GM10847 (cell line): ENCODE data around the gene DLK1.

Source experiments
- POLR2A ChIP-seq: IDR thresholded peaks from 2 replicates; pipeline ENCODE4 v1.6.1; 2011; ENCODE audit not compliant: insufficient read length; ENCODE audit errors: extremely low read depth

The DLK1 gene

GRCh38 chr14:100767788-100768536 is 41.3 kb downstream of the DLK1 start:
- no peak for TF ChIP-seq POLR2A

GRCh38 chr14:100769035-100769939 is 42.6 kb downstream of the DLK1 start:
- no peak for TF ChIP-seq POLR2A

- TF ChIP-seq POLR2A = no peak
Observed at GRCh38 chr14:100770046-100770445, 43.4 kb downstream of the DLK1 start.

- no peak for TF ChIP-seq POLR2A
Observed at GRCh38 chr14:100770605-100771120, 44.0 kb downstream of the DLK1 start.

- no peak for TF ChIP-seq POLR2A
Observed at GRCh38 chr14:100771121-100771800, 44.6 kb downstream of the DLK1 start.

- TF ChIP-seq POLR2A = no peak
Observed at GRCh38 chr14:100772607-100773165, 46.0 kb downstream of the DLK1 start.

- TF ChIP-seq POLR2A = no peak
Observed at GRCh38 chr14:100773331-100774163, 46.9 kb downstream of the DLK1 start.

GRCh38 chr14:100774164-100774537 is 47.5 kb downstream of the DLK1 start:
- TF ChIP-seq POLR2A = no peak

GRCh38 chr14:100775351-100775830 is 48.7 kb downstream of the DLK1 start:
- no peak for TF ChIP-seq POLR2A

- TF ChIP-seq POLR2A = no peak
Observed at GRCh38 chr14:100775831-100776591, 49.3 kb downstream of the DLK1 start.

- TF ChIP-seq POLR2A = no peak
Observed at GRCh38 chr14:100776681-100777365, 50.1 kb downstream of the DLK1 start.

GRCh38 chr14:100777366-100777817 is 50.7 kb downstream of the DLK1 start:
- TF ChIP-seq POLR2A = no peak
